Subcutaneous adipose tissue (tissue), 4 donors: Measurements from ENCODE around the gene IQUB. TPM values are rescaled to one million over a fixed set of nuclear protein-coding genes. Genes with fewer than 3 reads are reported as not detected.

ENCODE experiments used
- total RNA-seq, 4 donors: library from RNA; depleted of rRNA; stranded (reverse); fragments of >200 nt; gene quantifications; one replicate each; pipeline ENCODE4 v1.1.0, GENCODE V29; 2016
- TF ChIP-seq, protein P1 (sequence below): fragments of 450-650 bp; IDR thresholded peaks from one replicate; pipeline ENCODE4 v1.5.1; 2016; ENCODE audit warnings: low read depth, mild to moderate bottlenecking, control low read depth, antibody characterized with exemption, moderate library complexity

IQUB gene
- total RNA-seq, 4 donors from 2014 or later, result 0.38 to 1.1 (median 0.51) TPM; not detected in 1

DNA sequence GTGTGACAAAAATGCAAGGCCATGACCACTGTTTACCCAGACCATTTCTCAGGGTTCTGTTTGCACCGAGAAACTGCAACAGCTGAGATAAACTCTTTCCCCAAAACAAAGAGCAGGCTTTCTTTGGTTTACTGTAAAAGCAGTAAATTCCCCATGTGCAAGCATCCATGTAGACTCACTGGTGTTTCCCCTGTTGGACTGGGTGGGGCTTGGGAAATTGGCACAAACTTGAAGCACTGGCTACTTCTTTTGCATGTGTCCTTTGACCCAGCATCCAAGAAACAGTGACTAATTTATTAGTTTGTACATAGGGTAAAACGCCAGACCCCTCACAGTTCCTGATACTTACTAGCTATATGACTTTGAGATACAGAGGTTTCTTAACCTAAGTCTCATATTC is 12.3 kb downstream of the IQUB start:
- TF ChIP-seq, protein P1, sequence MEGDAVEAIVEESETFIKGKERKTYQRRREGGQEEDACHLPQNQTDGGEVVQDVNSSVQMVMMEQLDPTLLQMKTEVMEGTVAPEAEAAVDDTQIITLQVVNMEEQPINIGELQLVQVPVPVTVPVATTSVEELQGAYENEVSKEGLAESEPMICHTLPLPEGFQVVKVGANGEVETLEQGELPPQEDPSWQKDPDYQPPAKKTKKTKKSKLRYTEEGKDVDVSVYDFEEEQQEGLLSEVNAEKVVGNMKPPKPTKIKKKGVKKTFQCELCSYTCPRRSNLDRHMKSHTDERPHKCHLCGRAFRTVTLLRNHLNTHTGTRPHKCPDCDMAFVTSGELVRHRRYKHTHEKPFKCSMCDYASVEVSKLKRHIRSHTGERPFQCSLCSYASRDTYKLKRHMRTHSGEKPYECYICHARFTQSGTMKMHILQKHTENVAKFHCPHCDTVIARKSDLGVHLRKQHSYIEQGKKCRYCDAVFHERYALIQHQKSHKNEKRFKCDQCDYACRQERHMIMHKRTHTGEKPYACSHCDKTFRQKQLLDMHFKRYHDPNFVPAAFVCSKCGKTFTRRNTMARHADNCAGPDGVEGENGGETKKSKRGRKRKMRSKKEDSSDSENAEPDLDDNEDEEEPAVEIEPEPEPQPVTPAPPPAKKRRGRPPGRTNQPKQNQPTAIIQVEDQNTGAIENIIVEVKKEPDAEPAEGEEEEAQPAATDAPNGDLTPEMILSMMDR, result no peak

DNA sequence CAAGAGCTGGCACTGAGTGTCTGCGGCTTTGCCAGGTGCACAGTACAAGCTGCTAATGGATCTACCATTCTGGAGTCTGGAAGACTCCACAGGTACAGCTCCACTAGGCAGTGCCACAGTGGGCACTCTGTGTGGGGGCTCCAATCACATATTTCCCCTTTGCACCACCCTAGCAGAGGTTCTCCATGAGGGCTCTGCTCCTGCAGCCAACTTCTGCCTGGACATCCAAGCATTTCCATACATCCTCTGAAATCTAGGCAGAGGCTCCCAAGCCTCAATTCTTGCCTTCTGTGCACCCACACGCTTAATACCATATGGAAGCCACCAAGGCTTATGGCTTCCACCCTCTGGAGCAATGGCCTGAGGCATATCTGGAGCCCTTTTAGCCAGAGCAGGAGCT is 29.2 kb downstream of the IQUB start:
- TF ChIP-seq, protein P1, result no peak

DNA sequence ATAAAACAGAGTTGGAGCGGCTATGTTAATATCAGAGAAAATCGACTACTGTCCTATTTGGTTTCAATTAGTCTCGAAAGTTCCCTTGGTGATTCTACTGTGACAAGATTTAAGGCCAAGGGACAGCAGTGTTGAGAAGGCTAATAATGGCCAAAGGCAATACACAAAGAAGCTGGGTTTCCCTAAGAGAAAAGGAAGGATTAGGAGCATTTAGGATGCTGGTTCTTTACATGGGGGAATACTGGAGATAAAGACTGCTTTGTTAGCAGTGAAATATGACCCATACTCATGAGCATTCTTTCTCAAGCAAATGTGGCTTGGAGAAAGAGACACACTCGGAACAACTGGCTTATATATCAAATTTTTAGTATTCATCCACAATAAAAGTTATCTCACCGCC is 32.2 kb downstream of the IQUB start:
- TF ChIP-seq, protein P1, result no peak

DNA sequence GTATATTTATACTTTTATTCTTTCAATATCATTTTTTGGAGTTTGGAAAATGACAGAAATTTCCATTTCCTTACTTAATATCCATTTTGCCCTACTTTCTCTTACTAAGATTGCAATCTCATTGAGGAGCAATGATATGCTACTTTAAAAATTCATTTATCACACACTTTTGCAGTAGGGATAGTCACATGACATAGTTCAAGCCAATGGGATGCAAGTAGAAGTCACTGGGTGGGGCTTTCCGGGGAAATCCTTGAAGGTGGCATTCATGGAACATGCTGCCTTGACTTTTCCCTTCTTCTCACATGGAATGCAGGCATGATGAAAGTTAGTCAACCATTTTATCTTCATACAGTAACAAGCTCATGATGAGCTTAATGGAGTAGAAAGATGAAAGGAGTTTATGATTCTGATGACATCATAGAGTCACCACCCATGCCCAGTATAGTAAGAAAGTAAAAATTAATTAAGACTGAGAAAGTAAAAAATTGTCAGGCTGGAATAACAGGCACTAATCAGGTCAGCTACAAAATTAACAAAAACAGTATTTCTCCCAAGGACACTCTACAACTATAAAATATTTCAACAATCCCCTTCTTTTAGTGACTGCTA is 33.4 kb downstream of the IQUB start:
- TF ChIP-seq, protein P1, result no peak

DNA sequence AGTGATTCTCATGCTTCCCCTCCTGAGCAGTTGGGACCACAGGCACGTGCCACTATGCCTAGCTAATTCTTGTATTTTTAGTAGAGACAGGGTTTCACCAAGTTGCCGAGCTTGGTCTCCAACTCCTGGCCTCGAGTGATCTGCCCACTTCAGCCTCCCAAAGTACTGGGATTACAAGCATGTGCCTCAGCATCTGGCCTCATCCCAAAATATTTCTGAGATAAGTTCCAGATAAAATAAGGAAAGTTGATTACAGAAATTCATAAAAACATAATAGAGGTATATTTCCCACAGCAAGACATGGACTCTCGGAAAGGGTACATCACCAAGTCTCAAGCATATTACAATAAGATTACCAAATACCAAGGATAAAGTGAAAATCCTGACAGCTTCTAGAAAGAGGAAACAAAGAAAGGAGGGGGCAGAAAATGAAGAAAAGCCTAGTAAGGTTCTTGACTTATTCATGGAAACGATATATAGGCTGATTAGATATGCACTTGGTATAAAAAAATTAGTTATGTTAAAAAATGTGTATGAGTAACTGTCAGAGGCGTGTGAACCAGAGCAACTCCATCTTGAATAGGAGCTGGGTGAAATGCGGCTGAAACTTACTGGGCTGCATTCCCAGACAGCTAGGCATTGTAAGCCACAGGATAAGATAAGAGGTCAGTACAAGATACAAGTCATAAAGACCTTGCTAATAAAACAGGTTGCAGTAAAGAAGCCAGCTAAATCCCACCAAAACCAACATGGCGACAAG is 35.0 kb downstream of the IQUB start:
- TF ChIP-seq, protein P1, result no peak

DNA sequence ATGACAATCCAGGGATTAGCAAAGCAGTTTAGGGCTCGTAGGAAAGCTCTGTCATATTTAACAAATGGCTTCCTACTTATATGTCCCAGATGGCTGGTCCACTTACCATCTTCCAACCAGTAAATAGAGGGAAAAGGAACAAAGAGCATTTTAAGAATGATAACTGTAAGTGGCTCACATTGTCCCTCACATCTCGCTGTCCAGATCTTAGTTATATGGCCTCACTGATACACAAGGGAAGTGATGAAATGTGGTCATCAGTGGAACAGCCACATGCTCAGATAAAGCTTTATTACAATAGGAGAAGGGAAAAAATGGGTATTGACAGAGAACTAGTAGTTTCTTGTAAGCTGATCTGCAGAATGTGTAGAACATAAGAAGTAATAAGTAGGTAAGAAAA is 35.8 kb downstream of the IQUB start:
- TF ChIP-seq, protein P1, result no peak

DNA sequence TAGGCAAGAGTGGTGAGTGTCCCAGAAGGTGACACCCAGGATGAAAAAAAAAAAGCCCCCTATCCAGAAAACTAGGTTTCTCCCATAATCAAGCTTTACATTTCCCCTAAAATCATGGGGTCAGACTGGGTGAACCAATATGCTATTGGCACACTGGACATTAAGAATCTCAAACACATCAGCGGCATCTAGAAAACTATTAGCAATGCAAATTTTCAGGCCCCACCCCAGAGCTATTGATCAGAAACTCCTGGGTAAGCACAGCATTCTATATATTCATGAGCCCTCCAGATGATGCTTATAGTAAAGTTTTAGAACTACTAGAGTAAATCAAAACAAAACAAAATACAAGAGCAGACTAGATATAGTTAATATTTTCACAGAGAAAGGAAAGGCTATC is 36.4 kb downstream of the IQUB start:
- TF ChIP-seq, protein P1, result no peak
